Right lobe of liver (tissue), 4 donors: ENCODE results near the gene CARNS1.

Experiments used
- POLR2A ChIP-seq: fragments of 450-650 bp; IDR thresholded peaks from one replicate; pipeline ENCODE4 v1.6.1; 2017; ENCODE audit warnings: antibody characterized with exemption, mild to moderate bottlenecking
- TF ChIP-seq, protein P1 (sequence below), 4 donors: fragments of 200-600 bp in 3 of 4; fragments of 450-650 bp in 1 of 4; IDR thresholded peaks; one replicate each; pipeline versions ENCODE4 v1.5.1 to v1.8.0; 2016 to 2022; ENCODE audit warnings: antibody characterized with exemption in 4 of 4, mild to moderate bottlenecking in 2 of 4
- donor health status: DM: no; HTN: no; CAD: no.
- donor health status: DM: no; HTN: no; CAD: no.
- donor health status: DM: no; HTN: yes; CAD: no.

DNA sequence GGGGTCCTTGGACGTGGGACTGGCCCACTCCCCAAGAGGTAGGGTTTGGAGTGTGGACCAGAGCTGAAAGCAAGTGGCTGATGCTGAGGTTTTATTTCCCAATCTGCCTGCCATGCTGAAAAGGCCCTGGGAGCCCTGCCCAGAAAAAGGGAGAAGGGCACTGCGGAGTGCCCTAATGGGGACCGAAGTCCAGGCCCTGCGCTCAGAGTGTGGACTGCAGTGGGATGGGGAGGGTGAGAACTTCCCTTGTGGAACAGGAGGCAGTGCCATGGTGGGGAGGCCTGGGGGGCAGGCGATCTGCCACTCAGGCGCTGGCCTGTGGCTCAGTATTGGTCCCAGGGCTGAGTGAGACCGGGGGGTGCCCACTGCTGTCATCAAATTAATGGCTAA is 32.7 kb downstream of the CARNS1 start:
- TF ChIP-seq POLR2A, result no peak
- TF ChIP-seq, protein P1, sequence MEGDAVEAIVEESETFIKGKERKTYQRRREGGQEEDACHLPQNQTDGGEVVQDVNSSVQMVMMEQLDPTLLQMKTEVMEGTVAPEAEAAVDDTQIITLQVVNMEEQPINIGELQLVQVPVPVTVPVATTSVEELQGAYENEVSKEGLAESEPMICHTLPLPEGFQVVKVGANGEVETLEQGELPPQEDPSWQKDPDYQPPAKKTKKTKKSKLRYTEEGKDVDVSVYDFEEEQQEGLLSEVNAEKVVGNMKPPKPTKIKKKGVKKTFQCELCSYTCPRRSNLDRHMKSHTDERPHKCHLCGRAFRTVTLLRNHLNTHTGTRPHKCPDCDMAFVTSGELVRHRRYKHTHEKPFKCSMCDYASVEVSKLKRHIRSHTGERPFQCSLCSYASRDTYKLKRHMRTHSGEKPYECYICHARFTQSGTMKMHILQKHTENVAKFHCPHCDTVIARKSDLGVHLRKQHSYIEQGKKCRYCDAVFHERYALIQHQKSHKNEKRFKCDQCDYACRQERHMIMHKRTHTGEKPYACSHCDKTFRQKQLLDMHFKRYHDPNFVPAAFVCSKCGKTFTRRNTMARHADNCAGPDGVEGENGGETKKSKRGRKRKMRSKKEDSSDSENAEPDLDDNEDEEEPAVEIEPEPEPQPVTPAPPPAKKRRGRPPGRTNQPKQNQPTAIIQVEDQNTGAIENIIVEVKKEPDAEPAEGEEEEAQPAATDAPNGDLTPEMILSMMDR (IDR thresholded peaks at IDR 0.05), result no peak
